ENCODE measurements around the gene KANK2. TPM values are rescaled to one million over a fixed set of nuclear protein-coding genes. Genes with fewer than 3 reads are reported as not detected.

Gene KANK2
- total RNA-seq, 1 donor from 2014 or later: 3.0 TPM

- no peaks in the 10 kb centered on the region for H3K9me3 Mint-ChIP-seq
- H3K36me3 Mint-ChIP-seq (ENCODE audit: low read depth): no peaks in the 10 kb centered on the region
- peaks cover 7% of the 10 kb centered on the region for H3K4me1 Mint-ChIP-seq
- no peak overlapping the region for H3K4me3 Mint-ChIP-seq
- no peak for DNase-seq
- peaks cover 16% of the 10 kb centered on the region for H3K27me3 Mint-ChIP-seq
- intact Hi-C loops (cut with micrococcal nuclease): loop anchor here (5.0 kb wide), 1 partner anchor 42 kb away; the partner anchor contains the start of gene SPC24
- no peak overlapping the region for H3K27ac Mint-ChIP-seq
Measured at GRCh38 chr19:11198769-11199424, 1.6 kb upstream of the KANK2 start.

- Mint-ChIP-seq H3K9me3 (no peaks in the 10 kb centered on the region), H3K4me3 (peak overlapping the region; percentile 77), H3K36me3 (ENCODE audit: low read depth) (no peaks in the 10 kb centered on the region), H3K27ac (no peak overlapping the region), H3K4me1 (peaks cover 7% of the 10 kb centered on the region), H3K27me3 (peaks cover 16% of the 10 kb centered on the region)
- DNase-seq: no peak
- intact Hi-C loops (cut with micrococcal nuclease): loop anchor here (5.0 kb wide), 1 partner anchor 41 kb away; the partner anchor contains the start of gene SPC24
Measured at GRCh38 chr19:11198175-11198534, 810 bp upstream of the KANK2 start.

GRCh38 chr19:11196406-11197287, 698 bp downstream of the KANK2 start:
- Mint-ChIP-seq H3K36me3 (ENCODE audit: low read depth) (no peaks in the 10 kb centered on the region), H3K27me3 (peaks cover 13% of the 10 kb centered on the region), H3K4me1 (peaks cover 7% of the 10 kb centered on the region), H3K9me3 (no peaks in the 10 kb centered on the region), H3K4me3 (peak overlapping the region; percentile 84), H3K27ac (peak overlapping the region; percentile 25)
- DNase-seq: peak; percentile 68
- intact Hi-C loops (cut with micrococcal nuclease): loop anchor here (5.0 kb wide), 1 partner anchor 39 kb away; the partner anchor contains the start of gene SPC24

GRCh38 chr19:11195681-11196080, 1.7 kb downstream of the KANK2 start:
- Mint-ChIP-seq H3K4me3 (peak overlapping the region; percentile 1), H3K9me3 (no peaks in the 10 kb centered on the region), H3K36me3 (ENCODE audit: low read depth) (no peaks in the 10 kb centered on the region), H3K27ac (no peak overlapping the region), H3K27me3 (peaks cover 13% of the 10 kb centered on the region), H3K4me1 (peaks cover 7% of the 10 kb centered on the region)
- intact Hi-C loops (cut with micrococcal nuclease): loop anchor here (5.0 kb wide), 1 partner anchor 38 kb away; the partner anchor contains the start of gene SPC24
- no peak for DNase-seq

GRCh38 chr19:11194656-11195558, 2.4 kb downstream of the KANK2 start:
- Mint-ChIP-seq H3K27ac (no peak overlapping the region), H3K27me3 (peaks cover 13% of the 10 kb centered on the region), H3K9me3 (no peaks in the 10 kb centered on the region), H3K36me3 (ENCODE audit: low read depth) (no peaks in the 10 kb centered on the region), H3K4me1 (peaks cover 7% of the 10 kb centered on the region), H3K4me3 (no peak overlapping the region)
- DNase-seq: peak; percentile 62
- intact Hi-C loops (cut with micrococcal nuclease): loop anchor here (5.0 kb wide), 1 partner anchor 38 kb away; the partner anchor contains the start of gene SPC24

GRCh38 chr19:11194173-11194572, 3.2 kb downstream of the KANK2 start:
- no peaks in the 10 kb centered on the region for H3K9me3 Mint-ChIP-seq
- intact Hi-C loops (cut with micrococcal nuclease): no loop called here
- no peak for DNase-seq
- H3K27ac Mint-ChIP-seq: no peak overlapping the region
- H3K4me1 Mint-ChIP-seq: peaks cover 7% of the 10 kb centered on the region
- no peak overlapping the region for H3K4me3 Mint-ChIP-seq
- no peaks in the 10 kb centered on the region for H3K36me3 Mint-ChIP-seq (ENCODE audit: low read depth)
- H3K27me3 Mint-ChIP-seq: peaks cover 11% of the 10 kb centered on the region

- no peak for DNase-seq
- no peaks in the 10 kb centered on the region for H3K36me3 Mint-ChIP-seq (ENCODE audit: low read depth)
- H3K27me3 Mint-ChIP-seq: peaks cover 9% of the 10 kb centered on the region
- intact Hi-C loops (cut with micrococcal nuclease): no loop called here
- no peak overlapping the region for H3K4me3 Mint-ChIP-seq
- H3K27ac Mint-ChIP-seq: no peak overlapping the region
- H3K4me1 Mint-ChIP-seq: peaks cover 7% of the 10 kb centered on the region
- no peaks in the 10 kb centered on the region for H3K9me3 Mint-ChIP-seq
Measured at GRCh38 chr19:11192957-11193939, 4.1 kb downstream of the KANK2 start.

GRCh38 chr19:11191934-11192333, 5.4 kb downstream of the KANK2 start:
- intact Hi-C loops (cut with micrococcal nuclease): no loop called here
- Mint-ChIP-seq H3K27me3 (peaks cover 9% of the 10 kb centered on the region), H3K36me3 (ENCODE audit: low read depth) (no peaks in the 10 kb centered on the region), H3K27ac (no peak overlapping the region), H3K4me1 (peaks cover 5% of the 10 kb centered on the region), H3K4me3 (no peak overlapping the region), H3K9me3 (no peaks in the 10 kb centered on the region)
- DNase-seq: no peak

GRCh38 chr19:11191273-11191755, 6.0 kb downstream of the KANK2 start:
- Mint-ChIP-seq H3K4me3 (no peak overlapping the region), H3K27me3 (peaks cover 8% of the 10 kb centered on the region), H3K4me1 (peaks cover 2% of the 10 kb centered on the region), H3K27ac (no peak overlapping the region), H3K36me3 (ENCODE audit: low read depth) (no peaks in the 10 kb centered on the region), H3K9me3 (no peaks in the 10 kb centered on the region)
- DNase-seq: no peak
- intact Hi-C loops (cut with micrococcal nuclease): no loop called here

GRCh38 chr19:11190501-11190900, 6.8 kb downstream of the KANK2 start:
- intact Hi-C loops (cut with micrococcal nuclease): no loop called here
- DNase-seq: no peak
- Mint-ChIP-seq H3K27ac (no peak overlapping the region), H3K4me1 (peaks cover under 1% of the 10 kb centered on the region), H3K36me3 (ENCODE audit: low read depth) (no peaks in the 10 kb centered on the region), H3K27me3 (peaks cover 6% of the 10 kb centered on the region), H3K4me3 (no peak overlapping the region), H3K9me3 (no peaks in the 10 kb centered on the region)

GRCh38 chr19:11187441-11187840, 9.9 kb downstream of the KANK2 start:
- no peak for DNase-seq
- Mint-ChIP-seq H3K36me3 (ENCODE audit: low read depth) (no peaks in the 10 kb centered on the region), H3K27ac (no peak overlapping the region), H3K4me1 (no peaks in the 10 kb centered on the region), H3K4me3 (no peak overlapping the region), H3K9me3 (no peaks in the 10 kb centered on the region), H3K27me3 (peaks cover 5% of the 10 kb centered on the region)
- intact Hi-C loops (cut with micrococcal nuclease): no loop called here

GRCh38 chr19:11182994-11183393, 14.4 kb downstream of the KANK2 start:
- no peaks in the 10 kb centered on the region for H3K36me3 Mint-ChIP-seq (ENCODE audit: low read depth)
- peaks cover 3% of the 10 kb centered on the region for H3K4me1 Mint-ChIP-seq
- intact Hi-C loops (cut with micrococcal nuclease): no loop called here

More at GRCh38 chr19:11182994-11183393, 14.4 kb downstream of the KANK2 start:
- H3K27me3 Mint-ChIP-seq: peaks cover 8% of the 10 kb centered on the region
- H3K27ac Mint-ChIP-seq: no peak overlapping the region
- no peak for DNase-seq
- H3K9me3 Mint-ChIP-seq: no peaks in the 10 kb centered on the region
- H3K4me3 Mint-ChIP-seq: no peak overlapping the region
